ENCODE data around the gene TINAGL1. TPM values are rescaled to one million over a fixed set of nuclear protein-coding genes. Genes with fewer than 3 reads are reported as not detected.

The TINAGL1 gene
- total RNA-seq, 1 donor from 2014 or later = 268 TPM

Other genes with a start within 250 kb of the TINAGL1 start
- gene FABP3, start 203.4 kb upstream of the TINAGL1 start, total RNA-seq = 4,881 TPM
- 1.5 TPM for gene SERINC2, start 163.3 kb upstream of the TINAGL1 start, total RNA-seq
- 0.46 TPM for gene HCRTR1, start 41.2 kb downstream of the TINAGL1 start, total RNA-seq
- gene PEF1, start 68.4 kb downstream of the TINAGL1 start, total RNA-seq = 31.1 TPM
- 10.9 TPM for gene COL16A1, start 127.5 kb downstream of the TINAGL1 start, total RNA-seq
- gene ADGRB2, start 187.8 kb downstream of the TINAGL1 start, total RNA-seq = 14.7 TPM
- not detected for gene SPOCD1, start 239.5 kb downstream of the TINAGL1 start, total RNA-seq